GM12874 (cell line): ENCODE results near the gene MB.

ENCODE experiments used
- CTCF ChIP-seq: IDR thresholded peaks from 2 replicates; pipeline ENCODE4 v1.5.1; 2011; ENCODE audit warnings: low read depth, mild to moderate bottlenecking, control low read depth, low read length, moderate library complexity; ENCODE audit not compliant: insufficient read depth

The MB gene

GRCh38 chr22:35617137-35617755, at the start of gene MB:
Gene MB, minus strand, starts transcription at chr22:35617329. Its CDS starts 72 bp downstream, at chr22:35617257.
- TF ChIP-seq CTCF = no peak

- TF ChIP-seq CTCF = no peak
Measured at GRCh38 chr22:35664955-35665587, 47.9 kb upstream of the MB start.

DNA sequence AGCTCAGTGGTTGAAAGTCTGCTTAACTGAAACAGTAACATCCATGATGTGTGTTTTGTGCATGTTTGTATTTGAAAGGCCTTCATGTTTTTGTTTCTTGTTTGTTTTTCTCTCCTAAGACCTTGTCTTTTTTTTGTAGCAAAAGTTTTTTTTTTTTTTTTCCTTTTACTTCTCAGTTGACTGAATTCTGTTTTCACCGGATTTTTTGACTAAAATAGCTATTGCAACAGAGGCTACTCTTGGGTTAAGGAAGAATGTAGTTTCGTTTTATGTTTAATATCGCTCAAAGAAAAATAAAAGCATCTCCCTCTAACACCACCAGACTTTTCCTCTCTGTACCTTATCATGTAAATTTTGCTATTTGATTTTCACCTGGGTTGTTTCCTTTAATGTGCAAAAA, 46.2 kb upstream of the MB start:
- no peak for TF ChIP-seq CTCF

- no peak for TF ChIP-seq CTCF
Measured at GRCh38 chr22:35662914-35663313, 45.8 kb upstream of the MB start.

GRCh38 chr22:35661464-35661863, 44.3 kb upstream of the MB start:
- no peak for TF ChIP-seq CTCF

- no peak for TF ChIP-seq CTCF
Measured at GRCh38 chr22:35660291-35661127, 43.4 kb upstream of the MB start.

DNA sequence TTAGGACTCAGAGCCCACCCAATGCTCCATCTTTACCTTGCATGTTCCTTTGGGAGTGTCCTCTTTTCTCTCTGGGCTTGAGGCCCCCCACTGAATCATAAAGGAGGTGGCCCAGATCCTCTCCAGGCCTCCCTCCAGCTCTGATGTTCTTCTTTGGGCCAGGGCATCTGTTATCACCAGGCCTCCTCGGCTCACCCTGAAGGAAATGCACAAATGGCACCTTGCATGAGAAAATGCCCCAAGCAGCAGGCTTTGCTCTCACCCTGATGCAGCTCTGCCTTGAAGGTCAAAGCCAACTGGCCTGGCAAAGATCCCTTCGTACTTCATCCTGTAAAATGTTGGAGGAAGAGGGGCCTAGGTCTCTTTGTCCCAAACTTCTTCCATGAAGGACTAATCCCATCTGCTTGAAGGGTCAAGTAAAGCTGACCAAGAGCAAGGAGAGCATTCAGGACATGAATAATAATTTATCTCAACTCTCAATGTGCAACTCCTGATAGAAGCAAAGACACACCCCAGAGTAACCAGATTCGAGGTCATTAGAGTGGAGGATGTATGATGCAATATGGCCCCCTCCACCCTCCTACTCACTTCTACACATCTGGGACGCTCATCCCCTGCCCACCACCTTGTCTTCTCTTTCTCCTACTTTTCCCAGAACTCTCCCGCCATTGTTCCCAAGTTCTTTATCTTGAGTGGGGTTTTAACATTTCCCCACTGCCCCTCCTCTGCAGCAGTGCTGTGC, 40.6 kb upstream of the MB start:
- no peak for TF ChIP-seq CTCF
